NCI-H2171 treated with DMSO at 0.1 percent for 48 hours (cell line): Measurements from ENCODE around the gene CRELD1.

Source experiments
- DNase-seq: peaks from one replicate; lab custom pipeline; 2025; lab: John Stamatoyannopoulos, UW

CRELD1 gene

DNA sequence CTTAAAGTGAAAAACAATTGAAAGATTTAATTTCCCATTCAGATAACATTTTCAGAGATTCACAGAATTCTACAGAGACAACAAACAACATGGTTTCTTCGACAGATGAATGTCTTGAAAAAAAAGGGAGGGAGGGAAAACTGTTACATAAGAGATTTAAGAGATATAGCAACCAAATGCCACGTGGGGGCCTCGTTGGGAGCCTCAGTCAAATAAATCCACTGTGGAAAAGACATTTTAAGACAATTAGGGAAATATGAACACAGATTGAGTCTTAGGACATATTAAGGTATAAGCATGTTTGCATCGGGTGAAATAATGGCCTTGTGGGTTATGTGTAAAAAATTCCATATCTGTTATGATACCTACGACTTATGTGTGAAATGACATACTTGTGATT is 23.6 kb downstream of the CRELD1 start:
- peak; percentile 8 for DNase-seq

DNA sequence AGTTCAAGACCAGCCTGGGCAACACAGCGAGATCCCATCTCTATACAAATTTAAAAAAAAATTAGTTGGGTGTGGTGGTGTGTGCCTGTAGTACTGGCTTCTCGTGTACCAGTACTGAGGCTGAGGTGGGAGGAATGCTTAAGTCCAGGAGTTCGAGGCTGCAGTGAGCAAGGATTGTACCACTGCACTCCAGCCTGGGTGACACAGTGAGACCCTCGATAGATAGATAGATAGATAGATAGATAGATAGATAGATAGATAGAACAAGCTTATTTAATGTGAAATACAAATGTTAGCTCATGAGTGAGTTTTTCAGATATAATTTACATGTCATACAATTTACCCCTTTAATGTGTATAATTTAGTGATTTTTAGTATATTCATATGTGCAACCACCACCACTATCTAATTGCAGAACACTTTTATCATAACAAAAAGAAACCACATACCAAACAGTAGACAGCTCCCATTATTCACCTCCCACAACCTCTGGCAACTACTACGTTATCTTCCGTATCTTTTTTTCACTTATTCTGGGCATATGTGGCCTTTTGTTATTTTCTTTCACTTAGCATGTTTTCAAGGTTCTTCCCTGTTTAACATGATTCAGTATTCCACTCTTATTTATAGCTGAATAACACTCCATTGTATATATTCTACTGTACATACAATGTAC is 31.7 kb downstream of the CRELD1 start:
- no peak for DNase-seq

DNA sequence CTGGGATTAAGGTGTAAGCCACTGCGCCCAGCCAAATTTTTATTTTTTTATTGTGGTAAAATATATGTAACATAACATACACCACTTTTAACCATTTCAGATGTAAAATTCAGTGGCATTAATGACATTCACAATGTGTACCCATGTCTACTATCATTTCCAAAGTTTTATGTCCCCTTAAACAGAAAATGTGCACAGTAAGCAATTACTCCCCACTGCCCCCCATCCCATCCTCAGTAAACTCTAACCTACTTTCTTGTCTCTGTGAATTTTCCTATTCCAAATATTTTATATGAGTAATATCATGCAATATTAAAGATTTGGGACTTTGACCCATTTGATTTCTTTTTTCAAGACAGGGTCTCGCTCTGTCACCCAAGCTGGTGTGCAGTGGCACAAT is 33.2 kb downstream of the CRELD1 start:
- no peak for DNase-seq

DNA sequence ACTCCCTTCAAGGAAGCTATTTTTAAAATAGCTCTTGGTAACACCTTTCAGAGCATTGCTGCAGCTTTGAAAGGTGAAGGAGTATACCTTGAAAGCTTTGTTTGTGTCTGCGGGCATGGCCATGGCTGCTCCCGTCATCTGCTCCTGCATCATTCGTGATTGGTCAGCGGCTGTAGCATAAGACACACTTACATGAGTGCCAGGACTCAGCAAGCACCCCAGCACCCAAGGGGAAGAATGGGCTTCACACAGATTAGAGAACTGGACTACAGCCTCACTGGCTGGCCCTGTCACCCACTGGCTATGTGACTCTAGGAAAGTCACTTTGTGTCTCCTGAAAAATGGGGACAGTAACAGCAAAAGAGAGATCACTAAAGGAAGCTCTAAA is 36.0 kb downstream of the CRELD1 start:
- DNase-seq = no peak

DNA sequence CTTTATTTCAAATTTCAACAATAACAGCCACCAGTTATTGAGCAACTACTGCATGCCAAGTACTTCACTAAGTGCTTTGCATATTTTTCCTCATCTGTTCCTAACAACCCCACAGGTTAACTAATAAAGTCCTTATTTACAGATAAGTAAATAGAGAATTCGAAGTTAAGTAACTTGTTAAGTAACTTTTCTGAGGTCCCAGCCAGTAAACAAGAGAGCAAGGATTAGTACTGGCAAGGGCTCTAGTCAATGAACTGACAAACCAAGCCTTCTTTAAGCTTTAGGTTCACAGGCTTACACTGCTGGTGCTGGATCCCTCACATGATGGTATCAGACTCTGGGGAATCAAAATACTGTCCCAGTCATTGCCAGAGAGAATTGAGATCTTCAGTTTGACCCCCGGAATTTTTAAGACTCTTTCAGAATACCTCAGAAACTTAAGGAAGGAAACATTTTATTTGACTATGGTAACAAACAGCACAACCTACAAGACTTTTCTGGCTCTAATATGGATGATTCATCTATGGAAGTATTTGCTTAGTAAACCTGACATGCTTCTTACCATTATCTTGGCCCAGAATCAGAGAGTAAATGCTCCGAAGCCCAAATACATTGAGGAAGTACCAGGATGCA is 36.5 kb downstream of the CRELD1 start:
- DNase-seq = no peak

DNA sequence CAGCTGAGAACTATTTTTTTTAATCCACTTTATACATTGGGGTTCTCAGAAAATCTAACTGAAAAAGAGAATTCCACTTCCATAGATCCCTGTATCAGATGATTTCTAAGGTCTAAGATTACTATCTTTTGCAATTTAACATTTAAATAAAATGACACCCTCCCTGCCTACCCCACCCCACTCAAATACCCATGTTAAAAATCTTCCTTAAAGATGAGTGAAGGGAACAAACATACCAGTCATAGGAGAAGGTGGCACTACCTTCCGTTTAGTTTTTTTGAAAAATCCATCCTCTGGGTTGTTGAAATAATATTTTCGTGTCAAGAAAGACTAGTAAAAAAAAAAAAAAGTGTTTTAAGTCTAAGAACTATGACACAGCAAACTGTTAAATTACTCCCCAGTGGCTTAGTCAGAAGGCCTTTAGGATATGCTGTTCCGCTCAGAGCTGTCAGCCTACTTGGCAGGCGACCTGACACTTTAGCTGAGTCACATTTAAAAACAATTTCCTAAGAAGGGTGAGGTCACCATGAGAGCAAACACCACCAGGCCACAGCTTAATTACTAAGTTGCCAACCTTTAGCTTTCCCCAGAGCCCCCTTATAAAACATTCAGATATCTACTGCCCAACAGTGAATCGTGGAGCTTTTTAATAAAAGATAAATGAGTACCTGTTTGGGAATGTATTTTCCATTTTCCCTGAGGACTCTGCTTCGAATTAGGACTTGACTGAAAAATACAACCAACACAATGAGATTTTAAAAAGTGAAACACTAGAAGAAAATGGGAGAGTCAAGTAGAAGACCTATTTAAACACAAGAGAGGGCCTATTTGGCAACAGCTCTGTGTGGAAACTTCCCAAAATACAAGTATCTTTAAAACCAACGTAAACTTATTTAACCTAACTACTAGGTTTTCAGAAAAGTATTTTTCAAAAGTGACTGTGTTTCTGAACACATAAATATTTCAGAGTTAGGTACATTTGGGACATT is 43.4 kb downstream of the CRELD1 start:
- DNase-seq = peak; percentile 44

DNA sequence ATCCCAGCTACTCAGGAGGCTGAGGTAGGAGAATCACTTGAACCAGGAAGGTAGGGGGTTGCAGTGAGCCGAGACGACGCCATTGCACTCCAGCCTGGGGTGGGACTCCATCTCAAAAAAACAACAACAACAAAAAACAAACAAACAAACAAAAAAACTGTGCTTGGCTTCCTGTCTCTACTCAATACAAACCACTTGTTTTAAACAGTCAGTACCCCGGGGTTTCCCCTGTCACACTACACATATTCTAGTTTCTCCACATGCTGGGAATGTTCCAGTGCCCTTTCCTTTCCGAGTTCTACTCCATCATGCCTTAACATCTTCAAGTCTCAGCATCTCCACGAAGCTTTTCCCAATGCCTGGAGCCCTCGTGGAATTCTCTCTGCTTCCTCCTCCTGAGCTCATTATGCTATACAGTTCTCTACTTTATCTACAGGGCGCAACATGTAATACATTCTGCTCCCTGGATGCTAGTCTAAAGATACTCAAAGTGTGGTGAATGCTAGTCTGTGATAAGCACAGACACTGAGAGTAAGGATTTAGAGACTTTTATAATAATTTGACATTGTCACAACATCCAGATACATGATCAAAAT is 45.2 kb downstream of the CRELD1 start:
- no peak for DNase-seq

DNA sequence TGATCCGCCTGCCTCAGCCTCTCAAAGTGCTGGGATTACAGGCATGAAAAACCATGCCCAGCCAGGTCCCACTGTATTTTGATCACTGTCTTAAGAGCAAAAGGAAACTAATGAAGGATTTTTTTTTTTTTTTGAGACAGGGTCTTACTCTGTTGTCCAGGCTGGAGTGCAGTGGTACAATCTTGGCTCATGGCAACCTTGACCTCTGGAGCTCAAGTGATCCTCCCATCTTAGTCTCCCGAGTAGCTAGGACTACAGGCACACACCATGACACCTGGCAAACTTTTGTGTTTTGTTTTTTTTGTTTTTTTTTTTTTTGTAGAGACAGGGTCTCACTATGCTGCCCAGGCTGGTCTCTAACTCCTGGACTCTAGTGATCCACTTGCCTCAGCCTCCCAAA is 46.6 kb downstream of the CRELD1 start:
- no peak for DNase-seq

DNA sequence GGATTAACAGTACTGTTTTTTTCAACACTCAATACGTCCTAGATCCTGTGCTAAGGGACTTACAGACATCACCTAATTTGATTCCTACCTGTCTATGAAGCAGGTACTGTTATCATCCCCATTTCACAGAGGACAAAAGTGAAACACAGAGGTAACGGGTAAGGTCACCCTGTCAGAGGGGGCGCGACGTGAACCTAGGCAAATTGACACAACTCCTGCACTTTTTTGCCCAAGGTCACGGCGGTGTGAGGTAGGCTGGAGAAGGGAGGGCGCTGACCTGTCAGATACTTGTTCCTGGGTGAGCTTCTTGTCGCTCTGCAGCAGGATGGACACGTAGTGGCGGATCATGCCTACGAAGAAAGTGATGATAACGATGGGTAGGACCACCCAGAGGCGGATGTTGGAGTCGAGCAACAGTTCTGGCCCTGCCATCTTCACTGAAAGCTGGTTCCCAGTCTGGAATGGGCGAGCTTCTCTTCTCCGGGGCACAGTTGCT is 52.6 kb downstream of the CRELD1 start:
- no peak for DNase-seq

DNA sequence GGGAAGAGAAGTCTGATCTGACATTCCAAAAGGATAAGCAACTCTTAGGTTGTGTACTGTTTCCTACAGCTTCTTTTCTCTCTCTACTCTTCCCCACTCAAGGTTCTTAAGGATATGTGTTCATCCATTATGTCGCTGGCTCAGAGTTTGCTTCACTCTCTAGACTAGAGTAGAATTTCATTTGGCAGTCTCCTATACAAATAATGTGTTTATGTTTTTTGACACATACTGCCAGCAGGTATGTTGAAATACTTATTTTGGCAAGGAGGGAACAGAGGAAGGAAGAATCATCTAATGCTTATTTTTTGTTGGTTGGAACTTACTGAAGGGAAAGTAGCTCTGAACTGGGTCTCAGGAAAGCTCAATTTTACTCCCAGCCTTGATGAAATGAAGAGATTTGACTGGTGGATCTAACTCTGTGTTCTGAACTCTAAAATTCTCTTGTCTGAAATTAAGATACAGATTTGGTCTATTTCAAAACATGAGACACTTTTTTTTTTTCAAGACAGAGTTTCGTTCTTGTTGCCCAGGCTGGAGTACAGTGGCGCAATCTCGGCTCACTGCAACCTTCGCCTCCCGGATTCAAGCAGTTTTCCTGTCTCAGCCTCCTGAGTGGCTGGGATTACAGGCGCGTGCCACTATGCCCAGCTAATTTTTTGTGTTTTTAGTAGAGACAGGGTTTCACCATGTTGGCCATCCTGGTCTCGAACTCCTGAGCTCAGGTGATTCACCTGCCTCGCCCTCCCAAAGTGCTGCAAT is 60.6 kb downstream of the CRELD1 start:
- DNase-seq = no peak
